GM19438 (cell line): ENCODE measurements around the gene PLIN3.
"Not testable (repeated sequence)": the region's sequence is repeated elsewhere in the genome, so short reads cannot be mapped to it uniquely, and the experiment has no call there.

Experiments used
- ATAC-seq: cut with Tn5 transposase; IDR thresholded peaks from one replicate; pipeline ENCODE4 v1.9.1; 2021; ENCODE audit warnings: low read depth; ENCODE audit not compliant: unreplicated experiment

PLIN3 gene

GRCh38 chr19:4892962-4893361, 25.5 kb upstream of the PLIN3 start:
- not testable (repeated sequence) for ATAC-seq

GRCh38 chr19:4891066-4891465, 23.6 kb upstream of the PLIN3 start:
- ATAC-seq, result no peak

GRCh38 chr19:4889034-4889815, 21.8 kb upstream of the PLIN3 start:
- no peak for ATAC-seq

- ATAC-seq, result not testable (repeated sequence)
Measured at GRCh38 chr19:4887803-4888202, 20.3 kb upstream of the PLIN3 start.

GRCh38 chr19:4884993-4885392, 17.5 kb upstream of the PLIN3 start:
- ATAC-seq, result not testable (repeated sequence)

- ATAC-seq, result not testable (repeated sequence)
Measured at GRCh38 chr19:4882874-4883273, 15.4 kb upstream of the PLIN3 start.

GRCh38 chr19:4879041-4879440, 11.6 kb upstream of the PLIN3 start:
- ATAC-seq, result no peak

GRCh38 chr19:4878491-4878968, 11.1 kb upstream of the PLIN3 start:
- no peak for ATAC-seq

GRCh38 chr19:4877753-4878490, 10.5 kb upstream of the PLIN3 start:
- ATAC-seq, result no peak

- no peak for ATAC-seq
Measured at GRCh38 chr19:4873930-4874329, 6.5 kb upstream of the PLIN3 start.

- ATAC-seq, result no peak
Measured at GRCh38 chr19:4871711-4872110, 4.2 kb upstream of the PLIN3 start.

GRCh38 chr19:4870025-4870700, 2.7 kb upstream of the PLIN3 start:
- ATAC-seq, result no peak

GRCh38 chr19:4868286-4868834, 893 bp upstream of the PLIN3 start:
- ATAC-seq, result no peak

GRCh38 chr19:4866595-4867424, 657 bp downstream of the PLIN3 start:
- ATAC-seq, result no peak

- ATAC-seq, result no peak
Measured at GRCh38 chr19:4861147-4861546, 6.3 kb downstream of the PLIN3 start.

GRCh38 chr19:4859697-4860096, 7.8 kb downstream of the PLIN3 start:
- ATAC-seq, result no peak

GRCh38 chr19:4856468-4856867, 11.0 kb downstream of the PLIN3 start:
- not testable (repeated sequence) for ATAC-seq

GRCh38 chr19:4853506-4853905, 14.0 kb downstream of the PLIN3 start:
- ATAC-seq, result not testable (repeated sequence)

- ATAC-seq, result no peak
Measured at GRCh38 chr19:4852484-4852883, 15.0 kb downstream of the PLIN3 start.
